HG03066 (cell line): Measurements from ENCODE around the gene TRIP13.
"Not testable (repeated sequence)": the region's sequence is repeated elsewhere in the genome, so short reads cannot be mapped to it uniquely, and the experiment has no call there.

Source experiments
- ATAC-seq: cut with Tn5 transposase; IDR thresholded peaks from one replicate; pipeline ENCODE4 v1.9.1; 2021; ENCODE audit warnings: low read depth; ENCODE audit not compliant: unreplicated experiment

TRIP13 gene

GRCh38 chr5:889075-889710 lies 3.5 kb upstream of the TRIP13 start:
- no peak for ATAC-seq

DNA sequence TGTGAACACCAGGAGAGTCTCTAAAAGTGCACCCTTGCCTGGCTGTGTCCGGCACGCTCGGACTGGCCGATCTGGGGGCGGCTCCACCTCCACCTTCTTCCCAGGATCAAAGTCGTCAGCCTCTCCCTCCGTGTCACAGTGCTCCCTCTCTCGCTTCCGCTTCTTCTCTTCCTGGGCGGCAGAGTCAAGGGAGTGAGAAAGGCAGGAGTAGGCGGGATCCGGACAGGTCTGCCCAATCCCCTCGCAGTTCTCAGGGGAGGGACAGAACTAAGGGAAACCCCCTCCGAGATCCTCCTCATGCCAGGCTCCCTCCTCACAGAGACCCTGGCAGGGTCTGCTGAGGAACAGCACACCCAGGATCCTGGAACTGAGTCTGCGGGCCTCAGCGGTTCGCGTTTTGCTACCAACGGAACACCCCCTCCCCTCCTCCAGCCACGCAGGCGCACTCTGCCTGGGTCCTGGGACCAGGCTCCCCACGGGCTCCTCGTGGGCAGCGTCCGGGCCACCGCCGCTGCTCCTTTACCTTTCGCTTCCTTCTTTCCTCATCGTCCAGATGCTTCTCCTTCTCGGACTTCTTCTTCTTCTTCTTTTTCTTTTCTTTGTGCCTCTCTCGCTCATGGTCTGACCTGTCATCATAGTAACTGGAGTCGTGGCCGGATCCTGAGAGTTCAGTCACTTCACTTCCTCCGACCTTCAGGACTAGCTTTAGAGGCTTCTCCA lies 1.4 kb upstream of the TRIP13 start:
- no peak for ATAC-seq

DNA sequence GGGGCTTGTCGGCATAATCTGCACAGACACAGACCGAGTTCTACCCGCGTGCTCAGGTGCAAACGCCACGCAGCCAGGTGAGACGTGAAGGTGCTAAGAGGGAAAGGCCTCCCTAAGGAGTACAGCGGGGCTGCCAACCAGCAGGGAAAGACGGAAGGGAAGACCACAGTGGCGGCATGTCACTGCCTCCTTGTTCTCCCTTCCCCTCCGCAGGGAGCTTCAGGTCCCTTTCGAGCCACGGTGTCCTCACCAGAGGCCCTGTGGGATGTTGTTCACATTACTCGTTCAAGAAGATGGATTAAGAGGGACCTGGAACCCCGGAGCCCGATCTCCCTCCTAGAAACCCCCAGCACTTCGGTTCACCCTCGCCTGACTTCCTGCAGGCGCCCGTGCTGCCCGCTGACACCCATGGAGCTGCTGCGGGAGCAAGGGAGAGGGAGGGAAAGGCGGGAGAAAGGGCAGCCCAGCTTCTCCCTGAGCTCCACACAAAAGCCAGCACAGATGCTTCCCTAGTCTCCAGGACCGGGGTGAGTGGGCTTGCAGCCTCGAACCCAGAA lies 769 bp upstream of the TRIP13 start:
- peak; percentile 16 for ATAC-seq

DNA sequence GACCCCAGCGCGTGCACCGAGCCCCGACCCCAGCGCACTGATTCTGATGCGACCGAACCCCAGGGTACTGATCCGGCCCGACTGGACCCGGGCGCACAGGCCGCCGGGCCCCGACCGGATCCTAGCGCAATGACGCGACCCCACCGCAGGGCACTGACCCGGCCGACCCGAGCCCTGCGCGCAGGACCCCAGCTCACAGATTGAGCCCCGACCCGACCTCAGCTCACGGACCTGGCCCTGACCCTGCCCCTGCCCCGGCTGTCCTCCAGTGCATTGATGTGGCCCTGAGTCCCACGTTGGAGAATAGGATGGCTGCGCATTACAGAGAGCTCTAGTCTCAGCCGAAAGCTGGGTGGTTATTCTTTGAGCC lies 438 bp downstream of the TRIP13 start:
- ATAC-seq: peak; percentile 30

DNA sequence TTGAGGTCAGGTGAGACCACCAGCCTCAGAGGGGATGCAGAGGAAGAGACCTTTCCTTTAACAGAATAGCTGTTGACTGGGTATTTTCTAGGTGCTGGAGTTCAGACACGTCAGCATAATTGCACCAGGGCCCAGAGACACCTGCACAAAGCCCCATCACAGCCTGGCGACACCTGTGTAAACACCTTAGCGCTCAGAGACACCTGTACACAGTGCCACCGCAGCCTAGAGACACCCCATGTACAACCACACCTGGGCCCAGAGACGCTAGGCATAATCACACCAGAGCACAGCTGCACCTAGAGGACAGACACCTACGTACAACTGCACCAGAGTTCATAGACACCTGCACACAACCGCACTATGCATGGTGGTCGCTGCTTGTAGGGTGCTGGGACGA lies 1.0 kb downstream of the TRIP13 start:
- ATAC-seq: no peak

DNA sequence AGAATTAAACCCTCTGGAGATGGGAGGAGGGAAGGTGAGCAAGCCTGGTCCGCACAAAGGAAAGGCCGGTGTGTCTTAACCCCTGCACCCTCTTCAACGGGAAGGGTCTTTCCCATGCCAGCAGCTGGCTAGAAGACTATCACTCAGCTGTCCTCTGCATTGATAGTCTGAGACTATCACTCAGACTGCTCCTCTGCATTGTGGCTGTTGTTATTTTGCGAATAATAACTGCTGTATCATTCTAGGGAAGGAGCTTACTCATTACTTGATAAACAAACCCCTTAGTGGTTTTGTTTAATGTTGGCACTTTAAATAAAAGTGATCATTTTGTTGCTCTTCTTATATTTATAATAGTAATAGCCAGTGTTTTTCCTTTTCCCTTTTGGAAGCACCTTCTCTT lies 8.1 kb downstream of the TRIP13 start:
- ATAC-seq: no peak

GRCh38 chr5:902129-902916 lies 9.6 kb downstream of the TRIP13 start:
- ATAC-seq: no peak

DNA sequence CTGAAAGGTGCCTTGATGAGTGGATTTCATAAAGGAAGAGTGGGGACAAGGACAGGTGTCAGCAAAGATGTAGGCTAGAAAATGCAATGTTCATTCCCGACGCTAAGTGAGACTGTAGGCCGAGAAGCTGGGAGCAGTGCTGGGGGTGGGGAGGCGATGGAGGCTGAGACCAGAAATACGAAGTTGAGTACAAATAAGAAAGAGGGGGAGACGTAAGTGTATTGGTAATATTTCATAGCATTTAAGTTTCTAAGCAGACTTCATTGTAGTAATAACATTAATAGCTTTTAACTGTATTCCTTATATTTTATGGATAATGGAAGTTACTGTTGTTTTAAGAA lies 11.0 kb downstream of the TRIP13 start:
- no peak for ATAC-seq

- ATAC-seq: no peak
These were observed 12.5 kb downstream of the TRIP13 start for GRCh38 chr5:905139-905642.

DNA sequence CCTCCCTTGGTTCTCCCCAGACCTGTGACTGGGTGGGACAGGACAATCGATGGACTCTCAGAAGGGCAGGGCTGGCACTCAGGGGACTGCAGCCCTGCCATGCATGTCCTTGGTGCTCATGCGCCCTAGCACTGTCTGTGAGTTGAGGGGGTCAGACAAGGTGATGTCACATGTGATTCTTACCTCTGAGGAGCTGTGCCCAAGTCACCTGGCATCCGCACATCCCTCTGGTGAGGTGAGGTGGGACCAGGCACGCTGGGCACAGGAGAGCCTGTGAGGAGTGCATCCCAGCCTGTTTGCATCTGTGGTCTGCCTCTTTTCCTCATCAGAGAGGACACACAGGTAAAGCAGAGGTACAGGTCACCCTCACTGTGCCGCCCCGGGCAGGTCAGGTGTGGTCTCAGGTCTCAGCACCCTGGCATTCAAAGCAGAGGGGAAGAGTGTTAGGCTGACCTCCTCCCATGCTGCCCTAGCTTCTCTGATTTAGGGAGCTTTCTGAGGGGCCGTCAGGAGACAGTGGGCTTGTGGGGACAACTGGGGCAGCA lies 14.8 kb downstream of the TRIP13 start:
- ATAC-seq: no peak

DNA sequence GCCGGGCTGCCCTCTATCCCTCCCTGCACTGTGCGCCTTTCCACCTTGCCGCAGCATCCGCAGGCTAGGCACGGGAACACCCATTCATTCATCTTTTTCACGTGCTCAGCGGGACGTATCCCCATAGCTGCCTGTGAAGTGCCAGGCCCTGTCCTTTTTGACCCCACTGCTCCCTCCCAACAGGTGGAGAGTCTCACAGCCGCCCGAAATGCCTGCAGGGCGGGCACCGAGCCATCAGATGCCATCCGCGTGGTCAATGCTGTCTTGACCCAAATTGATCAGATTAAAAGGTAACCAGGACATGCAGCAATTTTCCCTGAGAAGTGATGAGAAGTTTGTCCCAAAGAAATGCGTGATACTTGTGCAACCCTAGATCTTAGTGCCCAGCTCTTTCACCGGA lies 15.5 kb downstream of the TRIP13 start:
- ATAC-seq: no peak

- ATAC-seq: no peak
These were observed 16.4 kb downstream of the TRIP13 start for GRCh38 chr5:909086-909485.

DNA sequence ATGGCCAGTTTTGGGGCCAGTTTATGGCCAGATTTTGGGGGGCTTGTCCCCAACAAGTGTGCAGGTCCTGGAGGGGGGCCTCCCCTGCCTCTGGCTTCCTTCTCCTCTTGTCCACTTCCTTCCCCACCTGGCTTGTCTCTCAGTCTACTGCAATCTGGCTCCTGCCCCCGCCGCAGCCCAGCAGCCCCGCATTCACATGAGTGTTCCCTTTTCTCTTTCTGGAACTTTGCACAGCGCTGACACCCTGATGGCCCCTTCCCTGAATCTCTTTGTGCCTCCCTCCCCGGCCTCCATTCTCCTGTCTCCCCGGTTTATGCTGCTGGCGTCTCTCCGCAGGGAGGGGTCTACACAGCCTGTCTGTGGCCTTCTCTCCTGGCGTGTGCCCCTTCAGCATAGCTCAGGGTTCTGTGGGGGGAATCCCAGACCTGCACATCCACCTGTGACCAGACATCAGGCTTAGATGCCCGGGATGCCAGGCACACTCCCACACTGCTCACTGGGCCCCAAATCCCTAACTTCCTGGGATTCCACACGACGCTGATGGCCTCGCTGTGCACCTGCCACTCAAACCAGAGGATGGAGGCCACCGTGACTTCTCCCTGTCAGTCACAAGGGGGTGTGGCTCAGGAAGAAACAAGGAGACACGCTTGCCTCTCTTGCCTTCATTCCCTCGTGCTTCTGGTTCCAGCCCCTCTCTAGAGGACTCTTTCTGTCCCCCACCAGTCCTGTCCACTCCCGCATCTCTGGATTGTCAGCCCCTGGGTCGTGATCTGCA lies 17.5 kb downstream of the TRIP13 start:
- no peak for ATAC-seq

GRCh38 chr5:910769-911160 lies 18.1 kb downstream of the TRIP13 start:
- no peak for ATAC-seq

GRCh38 chr5:911601-912000 lies 18.9 kb downstream of the TRIP13 start:
- no peak for ATAC-seq

DNA sequence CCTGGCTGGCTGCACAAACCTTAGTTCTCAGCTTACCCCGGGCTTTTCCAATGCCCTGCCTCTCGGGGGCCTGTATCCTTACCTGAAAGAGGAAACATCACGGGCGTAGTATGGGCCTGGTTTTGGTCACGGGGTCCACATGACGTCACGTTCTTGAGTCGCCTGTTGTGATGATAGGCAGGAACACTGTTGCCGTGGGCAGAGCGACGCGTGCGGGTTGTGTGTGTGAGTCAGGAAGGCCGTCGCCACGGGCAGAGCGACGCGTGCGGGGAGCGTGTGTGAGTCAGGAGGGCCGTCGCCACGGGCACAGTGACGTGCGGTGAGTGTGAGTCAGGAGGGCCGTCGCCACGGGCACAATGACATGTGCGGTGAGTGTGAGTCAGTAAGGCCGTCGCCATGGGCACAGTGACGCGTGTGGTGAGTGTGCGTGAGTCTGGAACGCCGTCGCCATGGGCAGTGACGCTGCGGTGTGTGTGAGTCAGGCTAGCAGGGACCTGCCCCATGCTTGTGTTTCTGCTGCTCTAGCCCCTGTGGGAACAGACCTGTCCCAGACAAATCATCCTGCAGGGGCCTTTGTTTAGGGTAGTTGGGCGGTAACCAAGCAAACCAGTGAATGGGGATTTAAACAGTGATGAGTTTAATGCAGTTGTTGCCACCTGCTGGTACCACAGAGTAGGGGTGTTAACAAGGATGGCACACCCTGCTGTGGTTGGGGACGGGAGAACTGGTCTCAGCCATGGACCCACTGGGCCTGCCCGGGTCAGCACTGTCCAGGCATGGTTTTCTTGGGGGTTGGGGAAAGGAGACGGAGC lies 19.8 kb downstream of the TRIP13 start:
- ATAC-seq: no peak

DNA sequence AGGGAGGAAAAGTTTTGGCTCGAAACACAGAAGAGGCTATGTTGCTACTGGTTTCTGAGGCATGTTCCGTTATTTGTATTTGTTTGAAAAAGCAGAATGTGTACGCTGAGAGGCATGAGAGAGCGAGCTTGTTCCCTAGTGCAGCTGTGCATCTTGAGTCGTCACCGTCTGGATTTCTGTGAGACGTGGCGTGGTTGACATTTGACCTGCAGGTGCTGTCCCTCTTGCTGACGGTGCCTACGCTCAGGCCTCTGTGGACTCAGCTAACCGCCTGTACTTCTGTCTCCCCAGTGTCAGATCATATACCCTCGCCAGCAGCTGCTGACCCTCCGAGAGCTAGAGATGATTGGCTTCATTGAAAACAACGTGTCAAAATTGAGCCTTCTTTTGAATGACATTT lies 21.5 kb downstream of the TRIP13 start:
- ATAC-seq: no peak

DNA sequence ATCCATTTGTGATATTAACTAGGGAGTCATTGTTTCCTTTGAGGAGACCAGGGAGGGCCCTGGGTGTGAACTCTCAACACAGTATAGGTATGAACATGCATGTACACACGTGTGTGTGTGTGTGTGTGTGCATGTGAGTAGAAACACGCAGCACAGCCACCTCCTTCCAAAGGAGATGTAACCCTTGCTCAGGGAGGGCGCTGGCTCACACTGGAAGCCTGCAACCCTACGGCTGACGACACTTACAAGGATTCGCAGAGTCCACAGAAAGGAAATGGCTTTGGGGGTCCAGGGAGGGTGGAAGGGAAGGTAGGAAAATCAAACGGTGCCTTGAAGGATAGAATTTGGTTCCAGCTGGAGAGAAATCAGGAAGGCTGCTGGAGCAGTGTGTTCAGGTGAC lies 21.9 kb downstream of the TRIP13 start:
- no peak for ATAC-seq

DNA sequence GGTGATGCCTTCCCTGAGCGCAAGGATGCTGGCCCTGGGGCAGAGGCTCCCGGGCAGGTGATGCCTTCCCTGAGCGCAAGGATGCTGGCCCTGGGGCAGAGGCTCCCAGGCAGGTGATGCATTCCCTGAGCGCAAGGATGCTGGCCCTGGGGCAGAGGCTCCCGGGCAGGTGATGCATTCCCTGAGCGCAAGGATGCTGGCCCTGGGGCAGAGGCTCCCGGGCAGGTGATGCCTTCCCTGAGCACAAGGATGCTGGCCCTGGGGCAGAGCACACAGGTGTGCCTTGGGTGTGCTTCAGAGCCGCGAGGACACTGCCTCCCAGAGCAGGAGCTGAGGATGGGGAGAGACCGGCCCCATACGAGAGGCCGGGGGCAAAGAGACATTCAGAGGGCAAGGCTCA lies 22.7 kb downstream of the TRIP13 start:
- ATAC-seq: not testable (repeated sequence)

GRCh38 chr5:915946-916345 lies 23.3 kb downstream of the TRIP13 start:
- no peak for ATAC-seq
